UCSD-AML1 (cell line): ENCODE data around the gene SLC16A13.
A peak's percentile ranks its signal among the peaks of the same experiment; 100 is the strongest.
"Not testable (repeated sequence)": the region's sequence is repeated elsewhere in the genome, so short reads cannot be mapped to it uniquely, and the experiment has no call there.

ENCODE experiments used
- DNase-seq: peaks from one replicate; lab custom pipeline; 2025; ENCODE audit not compliant: unreplicated experiment; lab: John Stamatoyannopoulos, UW

Gene SLC16A13, protein sequence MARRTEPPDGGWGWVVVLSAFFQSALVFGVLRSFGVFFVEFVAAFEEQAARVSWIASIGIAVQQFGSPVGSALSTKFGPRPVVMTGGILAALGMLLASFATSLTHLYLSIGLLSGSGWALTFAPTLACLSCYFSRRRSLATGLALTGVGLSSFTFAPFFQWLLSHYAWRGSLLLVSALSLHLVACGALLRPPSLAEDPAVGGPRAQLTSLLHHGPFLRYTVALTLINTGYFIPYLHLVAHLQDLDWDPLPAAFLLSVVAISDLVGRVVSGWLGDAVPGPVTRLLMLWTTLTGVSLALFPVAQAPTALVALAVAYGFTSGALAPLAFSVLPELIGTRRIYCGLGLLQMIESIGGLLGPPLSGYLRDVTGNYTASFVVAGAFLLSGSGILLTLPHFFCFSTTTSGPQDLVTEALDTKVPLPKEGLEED

DNA sequence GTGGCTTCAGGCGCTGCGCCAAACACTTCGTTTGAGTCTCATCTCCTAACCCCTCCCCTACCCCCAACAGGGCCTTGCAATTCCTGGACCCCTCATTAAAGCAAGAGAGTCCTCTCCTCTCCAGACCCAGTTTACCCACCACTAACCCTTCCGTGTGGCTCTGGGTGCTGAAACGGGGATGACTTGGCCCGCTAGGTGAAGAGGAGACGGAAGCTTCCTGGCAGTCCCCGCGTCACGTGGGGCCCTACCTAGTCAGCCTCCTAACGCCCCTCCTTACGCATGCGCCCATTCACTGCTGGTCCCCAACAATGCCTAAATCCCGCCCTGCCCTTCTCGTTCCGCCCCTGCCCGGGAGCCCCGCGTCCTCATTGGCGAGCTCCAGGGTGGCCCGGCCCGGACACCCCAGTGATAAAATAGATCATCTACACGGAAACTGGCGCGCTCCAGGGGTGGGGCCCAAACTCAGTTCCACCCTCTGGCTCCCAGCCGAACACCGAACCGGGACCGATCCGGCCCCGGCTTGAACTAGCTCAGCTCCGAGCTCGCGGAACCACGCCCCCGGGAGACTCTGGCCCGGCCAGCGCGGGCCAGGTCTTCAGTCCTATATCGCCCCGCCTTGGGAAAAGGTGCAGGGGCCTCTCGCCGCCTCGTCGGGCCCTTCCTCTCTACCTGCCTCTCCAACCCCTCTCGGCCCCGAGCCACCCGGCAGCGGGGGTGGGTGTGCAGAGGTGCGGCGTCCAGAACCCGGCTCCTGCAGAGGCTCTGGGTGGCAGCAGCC is at the start of gene SLC16A13:
Gene SLC16A13 (plus strand): TSS at position 425 of the 778 bp plus-strand sequence. CDS start 368 bp downstream, outside the sequence.
- peak; percentile 96 for DNase-seq

DNA sequence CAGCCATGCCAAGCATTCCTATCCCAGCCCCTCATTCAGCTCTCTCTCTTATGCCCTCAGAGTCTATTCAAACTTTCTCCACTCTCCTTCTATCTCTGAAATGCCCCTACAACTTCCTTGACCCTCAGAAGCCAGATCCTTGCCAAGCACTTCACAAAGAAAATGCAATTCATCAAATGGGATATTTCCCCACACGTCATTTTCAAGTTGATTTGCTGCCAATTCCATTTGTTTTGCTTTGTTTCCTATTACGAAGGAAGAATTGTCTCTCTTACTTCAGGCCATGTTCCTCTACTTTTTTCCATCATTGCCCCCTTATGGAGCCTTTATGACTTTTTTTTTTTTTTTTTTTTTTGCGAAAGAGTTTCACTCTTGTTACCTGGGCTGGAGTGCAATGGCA is 49.1 kb upstream of the SLC16A13 start:
- DNase-seq, result no peak

DNA sequence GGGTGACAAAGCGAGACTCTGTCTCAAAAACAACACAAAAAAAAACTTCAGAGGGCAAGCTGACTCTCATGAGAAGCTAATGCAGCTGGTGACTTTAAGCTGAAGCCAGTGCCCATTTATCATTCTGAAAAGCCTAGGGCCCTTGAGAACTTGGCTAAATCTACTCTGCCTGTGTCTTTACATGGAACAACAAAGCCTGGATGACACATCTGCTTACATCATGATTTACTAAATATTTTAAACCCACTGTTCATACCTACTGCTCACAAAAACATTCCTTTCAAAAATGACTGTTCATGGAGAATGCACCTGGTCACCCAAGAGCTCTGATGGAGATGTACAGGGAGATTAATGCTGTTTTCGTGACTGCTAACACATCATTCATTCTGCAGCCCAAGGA is 46.0 kb upstream of the SLC16A13 start:
- DNase-seq, result no peak

DNA sequence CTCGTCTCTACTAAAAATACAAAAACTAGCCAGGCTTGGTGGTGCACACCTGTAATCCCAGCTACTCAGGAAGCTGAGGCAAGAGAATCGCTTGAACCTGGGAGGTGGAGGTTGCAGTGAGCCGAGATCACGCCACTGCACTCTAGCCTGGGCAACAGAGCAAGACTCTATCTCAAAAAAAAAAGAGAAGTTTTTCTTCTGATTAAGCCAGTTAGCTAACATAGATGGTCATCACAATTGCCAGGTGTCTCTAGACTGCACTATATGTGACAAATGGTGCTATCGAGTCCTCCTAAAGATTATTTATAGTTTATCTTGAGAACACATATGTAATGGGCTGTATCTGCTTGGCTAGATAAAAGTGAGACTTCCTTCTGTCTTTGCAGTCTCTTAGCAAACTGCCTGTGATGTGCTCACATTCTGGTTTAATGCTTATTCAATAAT is 42.2 kb upstream of the SLC16A13 start:
- not testable (repeated sequence) for DNase-seq

DNA sequence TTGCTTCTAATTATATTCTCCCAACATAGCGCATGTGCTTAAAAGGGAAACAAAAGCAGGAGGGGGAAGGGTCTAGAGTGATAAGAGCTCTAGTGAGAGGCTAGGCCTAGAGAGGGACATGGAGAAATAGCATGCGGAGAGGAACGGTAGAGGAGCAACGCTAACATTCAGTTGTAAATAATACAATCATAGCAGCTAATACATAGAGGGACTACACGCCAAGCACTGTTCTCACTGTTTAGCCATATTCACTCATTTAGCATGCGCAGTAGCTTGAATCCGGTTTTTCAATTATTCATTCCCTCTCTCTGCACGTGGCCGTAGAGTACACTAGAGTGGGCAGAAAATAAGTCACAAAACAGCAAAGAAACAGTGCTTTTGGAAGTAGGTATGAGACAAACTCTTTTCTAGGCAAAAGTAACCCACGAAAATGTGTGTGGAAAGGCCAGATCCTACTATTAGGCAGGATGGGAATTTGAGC is 41.7 kb upstream of the SLC16A13 start:
- DNase-seq, result no peak

DNA sequence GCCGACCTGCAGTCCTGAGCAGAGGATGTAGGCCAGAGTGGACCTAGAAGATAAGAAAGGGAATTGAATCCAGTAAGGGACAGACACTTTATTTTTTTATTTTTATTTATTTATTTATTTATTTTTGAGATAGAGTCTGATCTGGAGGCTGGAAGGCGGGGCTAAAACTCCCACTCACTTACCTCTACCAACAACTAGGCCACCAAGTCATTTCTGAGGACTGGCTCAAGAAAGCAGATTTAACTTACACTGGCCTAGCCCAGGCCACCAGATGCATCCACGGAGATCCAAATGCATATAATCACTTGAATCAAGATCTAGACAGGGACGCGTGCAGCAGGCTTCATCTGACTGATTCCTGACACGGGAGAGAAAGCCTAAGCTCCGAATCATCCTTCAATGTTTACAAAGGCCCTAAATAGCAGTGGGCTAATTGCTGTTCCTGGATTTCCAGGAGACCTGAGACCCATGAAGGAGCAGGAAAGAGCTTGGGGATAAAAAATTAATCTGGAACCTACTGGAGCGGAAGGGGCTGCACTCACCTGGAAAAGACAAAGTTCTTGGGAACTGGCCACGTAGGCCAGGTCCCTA is 41.1 kb upstream of the SLC16A13 start:
- DNase-seq, result no peak

DNA sequence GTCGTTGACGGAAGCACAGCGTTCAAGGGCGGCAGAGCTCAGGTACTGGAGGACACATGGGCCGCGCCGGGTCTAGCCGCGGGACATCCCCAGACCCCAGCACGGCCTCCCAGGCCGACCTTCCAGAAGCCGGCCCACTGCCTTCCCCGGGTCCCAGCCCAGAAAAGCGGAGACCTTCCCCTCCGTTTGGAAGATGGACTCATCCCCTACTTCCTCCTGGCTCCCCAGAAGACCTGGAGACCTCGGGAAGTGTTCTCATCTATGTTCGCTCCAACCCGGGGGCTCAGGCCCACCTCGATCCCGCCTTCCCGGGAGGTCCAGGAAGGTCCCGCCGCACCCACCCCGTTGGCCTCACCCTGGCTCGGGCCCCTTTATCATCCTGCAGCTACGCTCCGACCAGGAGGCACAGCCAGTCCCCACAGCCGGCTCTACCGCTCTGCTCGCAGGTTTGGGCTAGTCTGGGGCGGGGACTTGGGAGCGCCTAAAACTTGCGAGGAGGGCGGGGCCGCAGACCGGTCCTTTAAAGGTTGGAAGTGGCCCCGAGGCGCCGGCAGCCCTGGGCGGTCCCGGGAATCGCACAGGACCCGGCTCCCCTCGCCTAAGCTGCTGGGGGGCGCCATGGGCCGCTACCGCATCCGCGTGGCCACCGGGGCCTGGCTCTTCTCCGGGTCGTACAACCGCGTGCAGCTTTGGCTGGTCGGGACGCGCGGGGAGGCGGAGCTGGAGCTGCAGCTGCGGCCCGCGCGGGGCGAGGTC is 40.1 kb upstream of the SLC16A13 start, which contains the start of gene ALOX12:
Gene ALOX12 (plus strand): TSS at position 550 of the 756 bp plus-strand sequence. CDS start 69 bp downstream, at position 619.
- DNase-seq, result no peak

DNA sequence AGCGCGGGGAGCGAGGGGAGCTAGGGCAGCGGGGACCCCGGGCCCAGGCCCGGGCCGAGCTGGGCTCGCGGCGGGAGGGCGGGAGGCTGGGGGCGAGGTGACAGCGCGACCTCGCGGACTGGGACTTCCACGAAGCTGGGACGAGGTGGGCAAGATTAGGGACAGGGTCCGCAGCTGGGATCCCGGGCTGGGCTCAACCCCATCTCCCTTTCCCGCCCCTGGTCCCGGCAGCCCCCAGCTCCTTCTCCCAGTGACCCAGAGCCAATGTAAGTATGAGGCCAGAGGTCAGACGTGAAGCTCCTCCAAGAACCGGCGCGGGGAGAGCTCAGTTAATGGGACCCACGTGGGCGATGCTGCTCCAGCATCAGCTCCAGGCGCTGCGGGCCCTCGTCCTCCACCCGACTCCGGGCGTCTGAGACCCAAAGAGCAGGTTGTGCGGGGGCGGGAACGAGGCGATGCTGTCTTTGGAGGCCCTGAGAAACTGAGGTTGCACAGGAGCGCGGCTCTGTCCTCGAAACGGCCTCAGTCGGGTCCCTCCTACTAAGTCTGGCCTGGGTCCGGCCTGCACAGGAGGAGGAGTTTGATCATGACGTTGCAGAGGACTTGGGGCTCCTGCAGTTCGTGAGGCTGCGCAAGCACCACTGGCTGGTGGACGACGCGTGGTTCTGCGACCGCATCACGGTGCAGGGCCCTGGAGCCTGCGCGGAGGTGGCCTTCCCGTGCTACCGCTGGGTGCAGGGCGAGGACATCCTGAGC is 39.4 kb upstream of the SLC16A13 start:
- no peak for DNase-seq

DNA sequence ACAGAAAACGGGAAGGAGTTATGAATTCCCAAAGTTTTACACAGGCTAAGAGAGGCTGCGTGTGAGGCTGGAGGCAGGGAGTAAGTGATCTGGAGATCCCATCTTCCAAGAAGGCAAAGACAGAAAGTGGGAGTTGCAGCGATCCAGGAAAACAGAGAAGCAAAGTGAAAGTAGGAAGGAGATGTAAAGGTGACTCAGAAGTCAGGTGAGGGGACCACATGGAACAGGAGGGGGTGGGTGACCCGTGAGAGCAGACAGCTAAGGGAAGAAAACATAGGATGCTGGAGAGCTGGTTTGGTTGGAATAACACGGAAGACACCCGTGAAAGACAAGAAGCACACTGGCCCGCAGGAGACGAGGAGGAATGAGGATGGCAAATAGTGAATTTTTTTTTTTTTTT is 38.6 kb upstream of the SLC16A13 start:
- no peak for DNase-seq

DNA sequence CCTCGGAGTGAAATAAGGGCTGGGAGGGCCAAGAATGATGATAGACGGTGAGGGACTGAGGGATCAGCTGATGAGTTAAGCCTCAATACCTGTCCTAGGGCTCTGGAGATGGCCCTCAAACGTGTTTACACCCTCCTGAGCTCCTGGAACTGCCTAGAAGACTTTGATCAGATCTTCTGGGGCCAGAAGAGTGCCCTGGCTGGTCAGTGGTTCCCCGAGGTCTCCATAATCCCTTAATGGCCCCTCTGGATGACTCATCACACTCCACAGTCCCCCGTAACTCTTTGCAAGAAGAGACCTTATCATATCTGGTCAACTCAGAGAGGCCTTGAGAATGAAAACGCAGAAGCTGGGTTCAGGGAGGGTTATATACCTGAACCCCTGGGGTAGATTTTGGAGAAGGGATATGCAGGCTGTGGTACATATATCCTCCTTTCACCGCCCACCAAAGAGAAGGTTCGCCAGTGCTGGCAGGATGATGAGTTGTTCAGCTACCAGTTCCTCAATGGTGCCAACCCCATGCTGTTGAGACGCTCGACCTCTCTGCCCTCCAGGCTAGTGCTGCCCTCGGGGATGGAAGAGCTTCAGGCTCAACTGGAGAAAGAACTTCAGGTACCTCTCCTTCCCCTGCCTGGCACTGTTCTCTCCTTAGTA is 36.8 kb upstream of the SLC16A13 start:
- no peak for DNase-seq

DNA sequence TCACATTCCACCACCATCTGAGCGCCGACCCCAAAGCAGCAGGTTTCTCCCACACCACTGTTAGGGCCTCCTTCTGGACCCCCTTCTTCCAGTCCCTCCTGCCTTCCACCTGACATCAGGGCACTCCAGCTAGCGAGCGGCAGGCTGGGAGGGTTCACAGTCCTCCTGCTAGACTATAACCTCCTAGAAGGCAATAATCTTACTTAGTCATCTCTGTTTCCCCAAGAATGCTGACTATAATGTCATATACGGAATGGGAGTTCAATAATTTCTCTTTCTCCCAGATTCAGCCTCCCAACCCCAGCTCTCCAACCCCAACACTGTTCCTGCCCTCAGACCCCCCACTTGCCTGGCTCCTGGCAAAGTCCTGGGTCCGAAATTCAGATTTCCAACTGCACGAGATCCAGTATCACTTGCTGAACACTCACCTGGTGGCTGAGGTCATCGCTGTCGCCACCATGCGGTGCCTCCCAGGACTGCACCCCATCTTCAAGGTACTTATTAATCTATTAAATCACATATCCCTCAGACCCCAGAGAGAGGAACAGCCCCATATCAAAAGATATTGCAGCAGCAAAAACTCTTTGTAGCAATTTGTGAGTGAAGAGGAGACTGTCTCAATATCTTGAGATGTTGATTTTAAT is 34.4 kb upstream of the SLC16A13 start:
- peak; percentile 50 for DNase-seq

DNA sequence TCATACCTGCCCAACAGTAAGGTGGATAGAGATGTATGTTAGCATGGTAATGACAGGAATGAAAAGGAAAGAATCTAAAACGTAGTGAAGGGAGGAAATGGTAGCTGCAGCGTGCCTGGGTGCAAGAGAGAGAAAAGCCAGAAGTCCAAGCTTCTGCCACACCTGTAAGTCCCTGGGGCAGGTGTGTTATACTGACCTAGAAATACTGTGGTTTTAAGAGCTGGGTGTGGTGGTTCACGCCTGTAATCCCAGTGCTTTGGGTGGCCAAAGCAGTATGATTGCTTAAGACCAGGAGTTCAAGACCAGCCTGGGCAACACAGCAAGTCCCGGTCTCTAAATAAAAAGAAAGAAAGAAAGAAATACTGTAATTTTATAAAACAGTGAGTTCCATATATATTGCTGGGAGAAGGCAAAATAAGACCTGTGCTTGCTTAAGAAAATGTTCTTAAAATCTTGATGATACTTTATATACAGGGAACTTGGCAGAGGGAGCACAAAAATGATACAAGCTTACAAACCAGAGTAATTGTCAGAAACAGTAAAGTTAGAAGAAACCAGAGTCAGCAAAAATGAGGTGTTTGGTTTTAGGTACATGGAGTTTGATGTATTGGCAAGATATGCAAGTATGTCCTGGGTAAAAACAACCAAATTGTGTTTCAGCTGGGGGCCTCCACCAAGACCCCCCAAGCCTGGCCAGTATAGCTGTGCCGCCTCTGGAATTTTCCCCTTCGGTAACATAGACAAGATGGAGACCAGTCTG is 33.3 kb upstream of the SLC16A13 start:
- no peak for DNase-seq

DNA sequence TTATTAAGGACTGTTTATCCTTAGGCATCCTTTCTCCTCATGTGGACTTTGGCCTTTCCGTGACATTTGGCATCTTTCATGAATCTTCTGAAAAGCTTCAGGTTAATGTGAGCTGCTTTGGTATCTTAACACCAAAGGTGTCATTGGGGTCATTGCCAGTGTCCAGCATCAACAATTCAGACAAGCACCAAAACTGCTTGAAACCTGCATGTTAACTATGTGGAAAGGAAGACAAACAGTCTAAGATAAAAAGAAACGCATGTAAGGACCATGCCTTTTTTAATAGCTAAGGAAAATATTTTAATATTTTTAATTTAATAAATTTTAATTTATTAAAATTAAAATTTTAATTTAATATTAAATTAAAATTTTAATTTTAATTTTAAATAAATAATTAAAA is 32.1 kb upstream of the SLC16A13 start:
- DNase-seq, result no peak

DNA sequence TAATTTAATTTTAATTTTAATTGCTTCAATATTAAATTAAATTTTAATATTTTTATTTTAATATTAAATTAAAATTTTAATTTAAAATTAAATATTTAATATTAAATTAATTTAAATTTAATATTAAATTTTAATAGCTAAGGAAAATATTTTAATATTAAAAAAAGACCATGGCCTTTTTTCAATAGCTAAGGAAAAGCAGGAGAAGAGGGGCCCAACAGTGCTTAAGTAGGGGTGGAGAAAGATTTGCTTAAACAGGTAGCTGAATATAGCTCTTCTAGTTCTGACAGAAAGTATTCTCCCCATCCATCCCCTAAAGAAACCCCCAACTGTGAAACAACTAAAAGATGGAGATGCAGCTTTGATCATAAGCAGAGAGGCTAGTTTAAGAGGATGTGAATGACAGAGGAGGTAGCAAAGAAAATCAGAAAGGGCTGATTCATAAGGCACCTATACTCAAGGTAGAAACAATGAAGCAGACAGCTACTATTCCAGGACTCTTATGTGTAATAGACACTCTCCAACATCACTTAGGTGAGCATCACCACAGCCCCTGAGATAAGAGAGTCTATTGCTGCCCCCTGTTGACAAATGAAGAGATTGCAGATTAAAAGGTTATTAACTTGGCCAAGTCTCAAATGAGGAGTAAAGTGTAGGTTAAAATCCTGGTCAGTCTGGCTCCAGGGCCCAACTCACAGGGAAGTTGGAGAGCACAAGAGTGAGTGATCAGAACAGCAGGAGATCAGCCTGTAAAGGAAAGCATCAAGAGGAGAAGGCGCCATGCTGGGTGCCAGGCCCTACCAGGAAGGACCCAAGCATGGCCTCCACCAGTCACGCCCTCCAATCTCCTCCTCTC is 31.2 kb upstream of the SLC16A13 start:
- no peak for DNase-seq

DNA sequence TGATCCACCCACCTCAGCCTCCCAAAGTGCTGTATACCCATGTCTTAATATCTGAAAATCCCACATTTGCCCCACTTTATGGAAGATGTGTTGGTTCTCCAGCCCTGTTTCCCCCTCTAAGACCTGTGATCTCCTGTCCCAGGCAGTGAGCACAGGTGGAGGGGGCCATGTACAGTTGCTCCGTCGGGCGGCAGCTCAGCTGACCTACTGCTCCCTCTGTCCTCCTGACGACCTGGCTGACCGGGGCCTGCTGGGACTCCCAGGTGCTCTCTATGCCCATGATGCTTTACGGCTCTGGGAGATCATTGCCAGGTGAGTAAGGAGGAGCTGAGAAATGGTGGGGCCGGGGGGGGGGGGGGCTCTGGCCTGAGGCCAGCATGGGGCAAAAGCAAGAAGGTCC is 30.1 kb upstream of the SLC16A13 start:
- no peak for DNase-seq

DNA sequence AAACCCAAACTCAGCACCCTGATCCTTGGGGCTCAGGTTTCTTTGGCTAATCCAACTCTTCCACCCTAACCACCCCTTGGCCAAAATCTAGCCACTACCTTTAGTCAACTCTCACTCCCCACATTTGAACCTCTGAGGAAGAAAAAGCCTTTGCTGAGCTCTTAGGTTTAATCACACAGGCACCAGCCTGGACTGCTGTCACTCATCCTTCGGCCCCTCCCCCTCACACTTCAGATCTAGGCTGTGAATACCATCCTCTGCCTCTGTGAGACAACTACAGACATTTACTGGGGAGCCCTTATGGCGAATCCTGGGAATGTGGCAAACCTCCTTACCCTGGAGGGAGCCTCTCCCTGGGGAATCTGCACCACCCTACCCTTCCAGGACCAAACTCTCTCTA is 28.7 kb upstream of the SLC16A13 start:
- no peak for DNase-seq

DNA sequence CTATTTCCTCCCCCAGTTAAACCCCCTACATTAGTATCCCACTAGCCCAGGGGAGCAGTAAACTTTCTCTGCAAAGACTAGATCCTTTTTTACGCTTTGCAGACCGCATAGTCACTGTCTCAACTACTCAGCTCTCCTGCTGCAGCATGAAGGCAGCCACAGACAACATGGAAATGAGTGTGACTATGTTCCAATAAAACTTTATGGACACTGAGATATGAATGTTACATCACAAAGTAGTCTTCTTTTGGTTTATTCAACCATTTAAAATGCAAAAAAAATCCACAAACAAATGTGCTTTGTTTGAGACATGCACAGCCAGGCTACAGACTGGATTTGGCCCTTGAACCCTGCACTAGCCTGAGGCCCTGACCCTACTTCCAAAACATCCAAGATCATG is 25.3 kb upstream of the SLC16A13 start:
- no peak for DNase-seq
